Activated CD8-positive, alpha-beta memory T cell treated with anti-CD3 and anti-CD28 coated beads, Interleukin-2, amount 50 U/mL, for 48 hours (primary cell): Measurements from ENCODE around the gene KCND3.

ENCODE experiments used
- DNase-seq: peaks from one replicate; pipeline ENCODE4 v3.0.0-alpha.2; 2020

KCND3 gene

DNA sequence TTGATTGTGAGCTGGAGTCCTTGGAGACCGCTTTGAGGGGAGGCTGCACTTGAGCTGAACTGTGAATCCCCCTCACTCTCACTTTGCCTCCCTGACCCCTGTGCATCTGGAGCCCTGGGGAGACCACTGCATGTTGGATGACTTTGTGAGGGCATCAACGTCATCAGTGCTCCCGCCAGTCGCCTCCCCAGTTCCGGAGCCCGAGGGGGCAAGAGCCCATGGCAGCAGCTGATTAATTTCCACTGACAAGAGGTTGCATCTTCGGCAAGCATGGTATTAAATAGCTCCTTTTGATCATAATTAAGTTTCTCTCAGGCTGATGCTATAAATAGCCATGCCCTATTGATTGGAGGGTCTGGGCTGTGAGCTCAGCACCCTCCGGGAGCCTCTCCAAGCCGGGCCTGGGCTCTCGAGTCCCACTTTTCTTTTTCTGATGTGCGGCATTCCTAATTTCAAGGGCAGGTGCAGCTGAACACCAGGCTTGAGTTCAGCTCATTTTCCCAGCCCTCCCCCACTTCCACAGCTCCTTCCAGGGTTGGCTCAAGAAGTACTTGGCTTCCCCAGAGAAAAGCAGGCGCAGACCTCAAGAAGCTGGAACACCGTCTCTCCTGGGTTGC lies 33.2 kb downstream of the KCND3 start:
- DNase-seq, result no peak

DNA sequence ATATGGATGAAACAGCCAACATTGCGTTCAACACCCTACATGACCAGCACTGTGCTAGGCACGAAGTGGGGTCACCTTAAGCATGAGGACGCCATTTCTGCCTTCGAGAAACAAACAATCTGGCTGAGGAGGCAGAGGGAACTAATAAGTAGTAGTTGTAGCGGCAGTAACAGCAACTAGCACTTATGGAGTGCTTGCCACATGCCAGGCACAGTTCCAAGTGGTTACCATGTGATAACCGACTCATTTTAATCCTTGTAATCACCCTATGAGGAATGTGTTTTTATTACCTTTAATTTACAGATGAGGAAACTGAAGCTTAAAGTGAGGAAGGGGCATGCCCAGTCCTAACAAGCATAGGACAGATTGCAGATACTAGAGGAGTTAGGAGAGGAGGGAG lies 33.7 kb downstream of the KCND3 start:
- no peak for DNase-seq

DNA sequence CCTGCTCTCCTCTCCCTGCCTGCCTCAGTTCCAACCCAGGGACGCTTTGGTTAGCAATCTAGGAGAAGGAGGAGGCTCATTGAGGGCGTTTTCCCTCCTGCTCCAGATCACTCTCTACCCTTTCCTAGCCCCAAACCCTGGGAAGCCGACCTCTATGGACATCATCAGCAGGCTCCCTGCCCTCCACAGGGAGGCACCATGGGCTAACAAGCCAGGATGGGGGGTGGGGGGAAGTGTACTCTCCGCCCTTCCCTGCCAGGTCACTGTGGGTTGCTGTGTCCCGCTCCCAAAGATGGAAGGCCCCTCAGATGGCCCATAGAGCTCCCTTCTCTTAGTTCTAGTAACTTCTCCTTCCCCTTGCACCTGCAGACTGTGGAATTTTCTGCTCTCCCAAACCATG lies 35.7 kb downstream of the KCND3 start:
- DNase-seq, result no peak

DNA sequence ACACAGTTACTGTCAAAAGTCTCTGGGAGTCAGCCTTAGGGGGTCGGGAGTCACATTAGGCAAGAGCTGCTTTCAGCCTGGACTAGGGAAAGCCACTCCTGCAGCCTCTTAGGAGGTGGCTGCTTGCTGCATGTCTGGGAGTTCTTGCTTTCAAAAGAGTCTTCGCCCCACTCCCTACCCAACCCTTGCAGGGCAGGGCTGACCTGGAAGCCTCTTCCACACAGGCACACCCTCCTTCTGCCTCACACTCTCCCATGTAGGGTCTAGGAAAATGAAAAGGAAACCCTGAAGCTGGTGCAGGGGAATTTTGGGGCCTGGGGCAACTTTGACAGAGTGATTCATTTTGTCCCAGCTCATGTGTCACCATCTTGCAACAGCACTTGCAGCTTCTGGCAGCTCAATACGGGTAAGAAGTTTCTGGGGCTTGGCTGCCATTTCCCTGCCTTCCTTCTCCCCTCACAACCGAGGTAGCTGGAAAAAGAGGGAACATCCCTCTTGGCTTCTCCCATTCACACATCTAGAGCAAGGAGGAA lies 37.3 kb downstream of the KCND3 start:
- no peak for DNase-seq

DNA sequence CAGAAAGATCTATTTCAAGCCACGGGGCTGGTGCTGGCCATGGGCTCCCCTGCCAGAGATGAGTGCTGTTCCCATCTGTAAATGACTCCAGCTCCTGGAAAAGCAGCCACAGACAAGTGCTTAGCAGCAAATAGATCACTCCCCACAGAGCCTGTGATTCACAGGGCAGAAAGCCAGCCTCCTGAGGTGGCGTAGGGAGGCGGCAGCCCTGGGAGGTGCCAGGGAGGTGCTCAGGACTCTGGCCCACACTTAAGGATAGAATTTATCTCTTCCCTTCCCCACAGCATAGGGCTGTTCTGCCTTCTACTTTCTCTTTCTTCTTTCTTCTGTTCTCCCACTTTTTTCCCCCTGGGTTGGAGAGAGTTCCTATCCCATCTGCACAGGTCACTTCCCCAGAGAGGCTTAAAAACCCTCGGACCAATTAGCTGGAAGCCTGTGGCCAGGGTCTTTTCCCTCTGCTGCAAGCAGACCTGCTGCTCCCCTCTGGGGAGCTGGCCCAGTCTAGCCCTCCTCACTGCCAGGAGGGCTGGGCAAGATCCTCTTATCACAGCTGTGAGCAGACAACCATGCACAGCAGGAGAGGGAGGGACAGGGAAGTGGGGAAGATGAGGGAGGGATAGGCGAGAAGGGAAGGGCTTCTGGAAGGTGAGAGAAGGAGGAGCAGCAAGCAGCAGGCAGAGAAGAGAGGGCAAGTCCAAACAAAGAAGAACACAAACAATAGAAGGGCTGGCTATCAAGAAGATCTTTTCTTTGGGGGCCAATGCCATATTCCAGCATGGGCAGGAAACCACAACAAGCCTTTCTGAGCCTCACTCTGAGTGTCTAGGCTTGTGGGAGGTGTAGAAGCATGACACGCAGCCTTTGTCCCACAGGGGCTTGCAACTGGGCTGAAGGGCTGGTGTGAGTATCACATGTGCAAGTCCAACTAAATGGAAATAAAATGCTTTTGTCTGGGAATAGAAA lies 41.0 kb downstream of the KCND3 start:
- DNase-seq, result no peak

DNA sequence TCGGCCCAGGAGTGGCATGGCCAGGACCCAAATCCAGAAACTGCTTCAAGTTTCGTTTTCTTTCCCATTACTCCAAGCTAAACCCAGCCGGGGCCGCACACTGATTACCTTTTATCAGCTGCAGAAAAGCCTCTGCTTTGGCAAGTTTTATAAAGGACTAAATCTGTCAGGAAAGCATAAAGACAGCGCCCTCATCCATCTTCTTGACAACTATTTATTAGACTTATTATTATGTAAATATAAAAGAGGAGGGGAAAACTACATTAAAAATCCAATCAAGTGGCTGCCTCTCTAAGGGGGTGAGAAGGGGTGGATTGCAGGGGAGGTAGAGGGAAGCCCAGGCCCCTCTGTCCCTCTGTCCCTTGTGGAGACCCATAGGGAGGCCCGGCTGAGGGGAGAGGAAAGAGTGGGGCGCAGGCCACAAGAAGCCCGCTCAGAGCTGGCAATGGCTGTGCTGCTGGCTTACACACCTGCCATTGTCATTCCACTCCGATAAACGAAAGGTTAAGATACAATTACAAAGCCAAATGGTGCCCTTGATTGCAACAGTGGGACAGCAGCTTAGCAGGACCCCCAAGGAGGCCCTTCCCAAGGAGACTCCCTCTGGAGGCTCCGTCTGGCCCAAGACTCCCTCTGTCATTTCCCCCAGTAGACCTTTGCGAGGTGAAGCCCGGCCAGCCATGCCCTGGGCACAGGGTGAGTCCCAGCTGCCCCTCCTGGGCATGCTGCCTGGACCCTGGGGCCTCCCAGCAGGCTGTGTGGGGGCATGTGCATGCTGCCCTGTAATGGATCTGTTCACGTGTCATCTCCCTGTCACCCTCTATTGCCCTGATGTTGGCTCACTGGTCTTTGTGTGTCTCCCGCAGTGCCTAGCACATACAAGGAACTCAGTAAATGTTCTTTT lies 45.4 kb downstream of the KCND3 start:
- no peak for DNase-seq

DNA sequence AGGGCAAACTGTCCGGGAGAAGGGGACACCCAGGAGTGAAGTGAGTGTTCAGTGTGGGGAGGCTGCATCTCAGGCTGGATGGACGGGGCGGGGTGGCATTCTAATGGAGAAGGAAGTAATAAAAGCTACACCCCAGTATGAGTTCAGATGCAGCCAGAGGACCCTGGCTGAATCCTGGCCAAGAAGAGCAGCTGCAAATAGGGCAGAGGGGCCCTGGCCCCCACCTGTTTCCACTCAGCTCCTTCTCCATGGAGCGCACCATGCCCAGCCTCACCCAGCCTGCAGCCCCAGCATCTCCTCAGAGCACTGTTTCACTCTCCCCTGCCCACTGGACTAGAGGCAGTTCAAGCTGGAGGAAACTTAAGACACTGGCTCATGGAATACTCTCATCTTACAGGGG lies 46.4 kb downstream of the KCND3 start:
- DNase-seq, result no peak

DNA sequence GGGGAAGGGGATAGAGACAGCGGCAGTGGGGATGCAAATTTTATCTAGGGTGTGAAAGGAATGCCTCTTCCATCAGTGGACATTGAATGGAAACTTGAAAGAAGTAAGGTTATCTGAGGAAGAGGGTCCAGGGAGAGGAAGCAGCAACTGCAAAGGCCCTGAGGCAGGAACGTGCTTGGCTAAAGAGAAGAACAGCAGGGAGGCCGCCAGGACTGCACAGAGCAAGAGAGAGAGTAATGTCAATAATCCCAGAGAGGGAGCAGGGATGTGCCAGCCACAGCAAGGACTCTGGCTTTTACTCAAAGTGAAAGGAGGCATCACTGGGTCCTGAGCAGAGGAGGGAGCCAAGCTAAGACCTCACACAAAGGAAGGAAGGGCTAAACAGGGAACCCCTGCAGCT lies 50.9 kb downstream of the KCND3 start:
- no peak for DNase-seq

DNA sequence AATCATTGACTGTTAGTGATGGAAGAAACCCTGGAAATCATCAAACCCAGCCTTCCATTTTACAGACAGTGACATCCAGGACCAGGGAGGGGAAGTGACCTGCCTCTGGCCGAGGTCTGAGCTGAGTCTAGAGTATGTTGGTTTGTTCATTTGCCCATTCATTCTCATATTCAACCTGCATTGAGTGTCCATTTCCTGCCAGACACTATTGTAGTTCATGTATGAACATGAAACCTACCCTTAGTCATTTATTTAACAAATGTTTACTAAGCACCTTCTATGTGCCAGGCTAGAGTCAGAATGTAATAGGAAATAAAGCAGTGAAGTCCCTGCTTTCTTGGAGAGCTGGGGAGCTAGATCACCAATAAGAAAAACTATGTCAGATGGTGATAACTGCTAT lies 51.3 kb downstream of the KCND3 start:
- DNase-seq, result no peak

DNA sequence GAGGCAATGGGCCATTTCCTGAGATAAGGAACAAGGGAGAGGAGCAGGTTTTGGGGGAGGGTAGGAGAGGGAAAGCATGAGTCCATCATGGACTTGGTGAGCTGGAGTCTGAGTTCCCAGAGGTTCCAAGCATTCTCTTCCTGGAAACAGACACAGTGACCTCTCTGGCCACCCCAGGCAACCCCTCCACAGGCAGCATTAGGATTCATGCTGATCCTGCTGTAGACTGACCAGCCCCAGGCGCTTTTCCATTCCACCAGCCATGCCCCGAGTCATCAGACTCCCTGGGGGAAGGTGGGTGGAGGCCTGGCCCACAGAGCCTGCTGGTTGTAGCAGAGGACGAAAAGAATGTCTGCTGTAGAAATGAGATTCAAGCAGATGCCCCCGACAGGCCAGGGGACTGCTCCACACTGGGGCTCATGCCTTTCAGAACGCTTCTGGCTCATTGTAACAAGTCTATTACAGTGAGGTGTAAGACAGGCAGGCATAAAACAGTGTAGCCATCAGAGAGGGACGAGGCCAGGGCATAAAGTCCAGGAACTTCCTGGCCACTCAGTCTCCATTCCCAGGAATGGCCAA lies 52.2 kb downstream of the KCND3 start:
- DNase-seq, result no peak

DNA sequence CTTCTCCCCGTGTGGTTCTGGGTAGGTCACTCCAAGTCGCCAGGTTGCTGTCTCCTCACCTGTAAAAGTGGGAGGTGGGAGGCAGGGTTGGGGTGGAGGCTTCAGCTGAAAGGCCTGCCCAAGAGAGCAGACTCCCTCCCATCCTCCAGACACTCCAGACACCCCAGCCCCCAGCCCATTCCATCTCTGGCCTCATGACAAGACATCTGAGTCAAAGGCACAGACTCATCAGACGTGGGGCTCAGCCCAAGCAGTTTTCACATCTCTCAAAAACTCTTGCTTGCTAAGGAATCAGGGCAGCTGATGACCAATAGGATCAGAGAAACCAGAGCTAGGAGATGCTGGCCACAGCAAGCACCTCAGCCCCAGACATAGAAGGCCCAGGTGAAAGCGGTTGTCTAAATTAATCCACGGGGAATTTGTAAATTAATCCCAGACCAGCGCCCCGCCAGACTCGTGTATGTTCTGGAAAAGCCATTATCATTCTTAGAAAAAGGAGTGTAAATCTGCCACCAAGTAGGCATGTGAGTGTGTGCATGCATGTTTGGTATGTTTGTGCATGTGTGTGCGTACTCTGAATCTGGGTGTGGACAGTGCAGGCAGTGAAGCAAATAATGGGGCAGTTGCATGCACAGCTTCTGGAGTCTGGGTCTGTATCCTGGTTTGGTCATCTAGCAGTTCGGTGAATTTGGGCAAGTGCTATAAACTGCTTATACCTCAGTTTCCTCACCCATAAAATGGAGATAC lies 55.2 kb downstream of the KCND3 start:
- no peak for DNase-seq

DNA sequence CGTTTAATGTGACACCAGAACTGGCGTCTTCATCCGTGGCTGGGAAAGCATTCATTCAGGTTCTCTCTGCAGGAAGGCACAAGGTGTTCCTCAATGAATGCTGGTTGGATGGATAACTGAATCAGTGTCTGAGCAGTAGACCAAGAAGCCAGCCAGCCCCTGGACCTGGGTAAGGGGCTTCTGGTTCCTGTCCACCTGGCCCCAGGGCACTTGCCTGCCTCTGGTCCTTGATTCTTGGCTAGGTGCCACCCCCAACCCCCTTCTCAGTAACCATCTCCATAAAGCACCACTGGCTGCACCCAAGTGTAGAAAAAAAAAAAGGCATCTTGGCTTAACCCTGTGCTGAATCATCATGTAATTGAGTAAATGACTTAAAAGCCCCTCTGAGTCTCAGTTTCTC lies 59.1 kb downstream of the KCND3 start:
- DNase-seq, result no peak

DNA sequence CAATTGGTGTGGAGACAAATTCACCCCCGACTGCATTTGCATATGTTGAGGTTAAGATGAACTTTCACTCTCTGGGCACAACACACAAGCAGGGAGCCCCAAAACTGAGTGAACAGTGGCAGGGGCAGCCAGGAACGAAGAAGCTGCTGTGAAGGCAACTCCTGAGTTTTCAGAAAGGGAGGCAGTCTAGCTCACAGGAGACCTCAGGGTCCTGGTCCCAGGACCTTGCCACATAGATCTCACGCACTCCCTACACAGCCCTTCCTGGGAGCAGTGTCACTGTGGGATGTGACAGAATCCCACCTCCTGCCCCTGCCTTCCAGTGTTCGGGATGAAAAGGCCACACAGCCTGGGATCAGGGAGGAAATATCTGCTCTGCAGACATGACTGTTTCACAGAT lies 60.9 kb downstream of the KCND3 start:
- no peak for DNase-seq

DNA sequence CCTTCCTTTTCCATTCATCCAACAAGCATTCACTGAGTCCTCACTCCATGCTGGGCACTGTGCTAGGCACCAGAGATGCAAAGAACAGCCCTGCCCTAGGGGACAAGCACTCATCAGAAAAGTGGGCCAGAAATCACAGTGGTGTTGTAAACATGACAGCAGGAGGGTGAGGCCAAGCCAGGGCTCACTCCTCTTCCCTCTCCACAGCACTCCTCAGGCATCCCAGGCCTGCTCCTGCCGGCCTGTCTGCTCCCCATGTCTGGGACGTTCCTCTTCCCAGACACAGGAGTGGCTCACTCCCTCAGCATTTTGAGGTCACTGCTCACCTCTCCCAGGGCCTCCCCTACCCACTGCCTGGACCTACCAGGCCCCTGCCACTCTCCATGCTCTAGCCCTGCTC lies 61.8 kb downstream of the KCND3 start:
- no peak for DNase-seq

DNA sequence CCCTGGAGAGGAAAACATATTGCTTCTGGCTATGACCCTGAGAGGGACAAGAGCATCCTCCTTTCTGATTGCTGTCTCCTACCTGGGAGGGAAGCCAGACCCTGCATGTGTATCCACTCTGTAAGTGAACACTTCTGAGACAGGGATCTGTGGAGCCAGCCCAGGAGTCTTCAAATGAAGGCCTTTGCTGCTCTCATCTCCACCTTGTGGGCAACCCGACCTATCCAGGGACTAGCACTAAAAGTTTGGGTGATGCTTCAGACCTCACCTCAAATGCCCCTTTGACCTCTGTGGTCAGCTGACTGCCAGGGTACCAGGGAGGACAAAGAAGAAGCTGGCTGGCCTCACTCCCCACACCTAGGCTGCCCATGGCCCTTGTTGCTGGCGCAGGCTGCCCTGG lies 64.7 kb downstream of the KCND3 start:
- no peak for DNase-seq

DNA sequence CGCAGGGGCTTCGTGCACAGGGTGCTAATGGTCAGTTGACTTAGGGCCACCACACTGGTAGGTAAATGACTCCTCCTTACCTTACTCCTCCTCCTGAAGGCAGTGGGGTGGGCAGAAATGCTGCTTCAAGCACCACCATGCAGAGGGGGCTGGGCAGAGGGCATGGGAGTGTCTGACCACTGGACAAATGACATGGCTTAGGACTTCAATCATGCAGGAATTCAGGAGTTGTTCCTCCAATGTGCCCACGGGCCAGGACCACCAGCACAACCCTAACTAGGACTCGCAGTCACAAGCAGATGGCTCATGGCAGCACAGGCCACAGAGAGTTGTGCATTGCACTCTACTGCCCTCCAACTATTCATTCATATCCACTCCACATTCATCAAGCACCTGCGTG lies 65.7 kb downstream of the KCND3 start:
- DNase-seq, result no peak

DNA sequence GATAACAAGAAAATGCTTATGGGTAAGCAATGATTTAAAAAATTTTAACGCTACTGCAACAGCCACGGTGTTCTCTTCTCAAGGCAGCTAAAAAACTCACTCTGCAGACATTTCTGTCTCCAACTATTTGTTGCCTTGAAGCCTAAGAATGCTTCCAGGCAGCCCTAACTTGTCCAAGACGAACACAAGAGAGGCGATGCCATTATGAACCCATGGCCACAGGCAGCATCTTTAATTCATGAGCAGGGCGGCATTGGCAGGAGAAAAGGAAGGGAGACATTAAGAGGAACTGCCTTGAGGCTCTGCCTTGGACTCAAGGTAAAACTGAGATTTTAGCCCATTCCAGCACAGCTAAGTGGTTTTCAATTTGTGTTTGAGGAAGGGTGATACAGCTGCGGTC lies 67.5 kb downstream of the KCND3 start:
- DNase-seq, result no peak

DNA sequence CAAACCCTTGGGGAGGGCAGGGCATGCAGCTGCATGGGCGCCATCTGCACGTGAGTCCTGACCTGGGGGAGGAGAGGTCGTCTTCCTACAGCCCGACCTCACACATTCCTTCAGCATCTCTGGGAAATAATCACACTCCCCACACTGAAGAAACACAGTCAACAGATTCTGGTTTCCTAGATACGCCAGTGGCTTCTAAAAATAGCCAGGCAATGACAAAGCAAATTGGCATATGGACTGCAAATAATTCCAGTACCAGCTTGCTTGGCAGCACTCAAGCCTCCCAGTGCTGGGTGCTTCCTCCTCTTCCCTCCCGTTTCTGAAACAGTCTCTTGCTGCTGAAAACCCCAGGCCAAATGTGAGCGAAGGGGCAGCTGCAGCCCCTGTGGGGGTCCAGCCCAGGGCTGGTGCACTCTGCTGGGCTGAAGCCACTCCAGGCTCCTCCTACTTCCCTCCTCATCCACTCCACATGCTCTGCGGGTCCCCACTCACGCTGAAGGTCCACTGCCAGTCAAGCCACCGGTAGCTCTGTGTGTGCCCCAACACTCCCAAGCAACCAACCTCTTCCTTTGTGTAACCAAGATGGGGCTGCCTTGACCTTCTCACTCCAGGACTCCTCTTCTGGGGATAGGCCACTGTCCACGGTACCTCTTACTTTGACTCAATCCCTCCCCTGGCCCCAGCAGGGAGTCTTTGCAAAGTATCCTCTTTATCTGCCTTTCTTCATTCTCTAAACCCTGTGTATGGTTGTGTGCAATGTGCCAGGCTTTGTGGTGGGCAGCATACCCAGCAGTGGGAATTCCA lies 69.0 kb downstream of the KCND3 start:
- DNase-seq, result no peak

DNA sequence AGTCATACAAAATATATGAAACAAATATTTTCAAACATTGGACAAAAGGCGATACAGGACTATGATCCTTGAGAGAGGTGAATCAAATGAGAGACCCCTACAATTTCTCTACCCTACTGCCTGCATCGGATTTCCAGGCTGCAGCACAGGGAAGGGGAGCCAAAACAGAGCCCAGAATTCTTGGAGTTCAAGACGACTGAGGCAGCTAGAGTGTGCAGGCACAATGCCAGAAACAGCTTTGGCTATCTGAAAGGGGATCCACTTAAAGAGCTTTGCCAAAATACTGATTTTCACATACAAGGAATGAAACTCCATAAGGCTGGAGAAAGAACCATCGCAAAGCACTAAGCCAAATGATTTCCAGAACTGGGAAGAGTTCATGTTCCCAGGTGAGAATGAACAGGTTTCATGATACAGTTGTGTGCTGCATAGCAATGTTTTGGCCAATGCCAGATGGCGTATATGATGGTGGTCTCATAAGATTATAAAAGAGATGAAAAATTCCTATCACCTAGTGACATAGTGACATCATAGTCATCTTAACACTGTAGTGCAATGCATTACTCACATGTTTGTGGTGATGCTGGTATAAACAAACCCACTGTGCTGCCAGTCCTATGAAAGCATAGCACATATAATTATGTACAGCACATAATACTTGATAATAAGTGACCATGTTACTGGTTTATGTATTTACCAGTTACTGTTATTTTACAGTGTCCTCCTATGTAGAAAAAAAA lies 77.5 kb downstream of the KCND3 start:
- no peak for DNase-seq

DNA sequence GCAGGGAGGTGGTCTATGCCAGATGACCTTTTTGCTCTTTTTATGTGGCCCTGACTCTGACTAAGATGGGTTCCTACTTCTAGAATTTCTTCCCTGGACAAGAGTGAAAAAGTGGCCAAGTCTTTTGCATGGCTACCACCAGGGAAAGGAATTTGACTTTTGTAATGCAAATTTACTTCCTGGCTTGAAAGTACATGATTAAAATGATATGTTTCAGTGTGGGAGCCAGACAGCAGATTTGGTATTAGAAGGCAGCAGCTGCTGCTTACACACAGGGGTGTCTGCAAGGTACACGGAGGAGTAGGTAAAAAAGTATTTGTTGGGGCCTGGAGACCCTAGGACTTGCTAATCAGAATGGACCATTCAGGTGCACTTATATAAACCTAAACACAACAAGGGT lies 78.4 kb downstream of the KCND3 start:
- DNase-seq, result no peak

DNA sequence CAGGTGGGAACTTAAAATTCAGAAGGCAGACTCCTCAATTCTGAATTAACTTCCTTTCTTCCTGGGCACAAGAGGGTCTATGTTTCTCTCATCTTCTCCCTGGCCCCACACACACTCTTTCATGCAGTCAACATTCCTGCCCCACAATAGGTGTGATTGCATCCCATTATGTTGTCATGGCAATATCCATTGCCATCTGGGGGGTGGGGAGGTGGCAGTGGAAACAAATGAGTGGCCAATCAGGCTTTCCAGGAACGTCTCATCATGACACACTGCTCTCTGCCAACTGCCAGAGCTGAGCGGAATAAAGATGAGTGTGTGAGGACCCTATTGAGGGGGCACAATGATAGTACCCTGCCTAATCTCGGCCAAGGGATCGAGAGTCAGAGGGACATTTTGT lies 80.4 kb downstream of the KCND3 start:
- no peak for DNase-seq
